Right kidney (tissue), 1 donor: ENCODE measurements around the gene PIGZ.
"Not testable (repeated sequence)": the region's sequence is repeated elsewhere in the genome, so short reads cannot be mapped to it uniquely, and the experiment has no call there.

ENCODE experiments used
- DNase-seq: peaks from one replicate; pipeline ENCODE4 v3.0.0-alpha.2; 2016

PIGZ gene

GRCh38 chr3:196949750-196950149, 18.9 kb downstream of the PIGZ start:
- no peak for DNase-seq

- DNase-seq: peak; percentile 44
Observed at GRCh38 chr3:196949285-196949619, 19.4 kb downstream of the PIGZ start.

- DNase-seq: no peak
Observed at GRCh38 chr3:196948442-196949284, 20.0 kb downstream of the PIGZ start.

- no peak for DNase-seq
Observed at GRCh38 chr3:196947860-196948441, 20.7 kb downstream of the PIGZ start.

GRCh38 chr3:196947136-196947859, 21.3 kb downstream of the PIGZ start:
- no peak for DNase-seq

- not testable (repeated sequence) for DNase-seq
Observed at GRCh38 chr3:196944037-196944790, 24.4 kb downstream of the PIGZ start.

GRCh38 chr3:196942915-196943277, 25.7 kb downstream of the PIGZ start:
- DNase-seq: no peak

GRCh38 chr3:196942226-196942914, 26.3 kb downstream of the PIGZ start, which contains the start of gene NCBP2:
NCBP2 (minus strand) TSS chr3:196942528; CDS start chr3:196942503, 25 bp downstream.
- DNase-seq: peak; percentile 90

- no peak for DNase-seq
Observed at GRCh38 chr3:196941729-196942225, 26.9 kb downstream of the PIGZ start.

GRCh38 chr3:196938576-196938975, 30.1 kb downstream of the PIGZ start:
- no peak for DNase-seq

- DNase-seq: no peak
Observed at GRCh38 chr3:196938124-196938523, 30.5 kb downstream of the PIGZ start.

GRCh38 chr3:196936288-196936687, 32.3 kb downstream of the PIGZ start:
- DNase-seq: no peak

- DNase-seq: no peak
Observed at GRCh38 chr3:196932600-196932999, 36.0 kb downstream of the PIGZ start.

GRCh38 chr3:196931828-196932587, 36.6 kb downstream of the PIGZ start:
- no peak for DNase-seq

GRCh38 chr3:196931157-196931556, 37.5 kb downstream of the PIGZ start:
- DNase-seq: no peak

- DNase-seq: no peak
Observed at GRCh38 chr3:196927571-196928453, 40.8 kb downstream of the PIGZ start.

- no peak for DNase-seq
Observed at GRCh38 chr3:196920733-196921132, 47.9 kb downstream of the PIGZ start.

GRCh38 chr3:196918968-196919367, 49.7 kb downstream of the PIGZ start:
- DNase-seq: no peak

GRCh38 chr3:196916995-196917394, 51.6 kb downstream of the PIGZ start:
- DNase-seq: no peak

GRCh38 chr3:196916221-196916620, 52.4 kb downstream of the PIGZ start:
- no peak for DNase-seq
